ENCODE measurements around the gene TLNRD1.

Gene TLNRD1

DNA sequence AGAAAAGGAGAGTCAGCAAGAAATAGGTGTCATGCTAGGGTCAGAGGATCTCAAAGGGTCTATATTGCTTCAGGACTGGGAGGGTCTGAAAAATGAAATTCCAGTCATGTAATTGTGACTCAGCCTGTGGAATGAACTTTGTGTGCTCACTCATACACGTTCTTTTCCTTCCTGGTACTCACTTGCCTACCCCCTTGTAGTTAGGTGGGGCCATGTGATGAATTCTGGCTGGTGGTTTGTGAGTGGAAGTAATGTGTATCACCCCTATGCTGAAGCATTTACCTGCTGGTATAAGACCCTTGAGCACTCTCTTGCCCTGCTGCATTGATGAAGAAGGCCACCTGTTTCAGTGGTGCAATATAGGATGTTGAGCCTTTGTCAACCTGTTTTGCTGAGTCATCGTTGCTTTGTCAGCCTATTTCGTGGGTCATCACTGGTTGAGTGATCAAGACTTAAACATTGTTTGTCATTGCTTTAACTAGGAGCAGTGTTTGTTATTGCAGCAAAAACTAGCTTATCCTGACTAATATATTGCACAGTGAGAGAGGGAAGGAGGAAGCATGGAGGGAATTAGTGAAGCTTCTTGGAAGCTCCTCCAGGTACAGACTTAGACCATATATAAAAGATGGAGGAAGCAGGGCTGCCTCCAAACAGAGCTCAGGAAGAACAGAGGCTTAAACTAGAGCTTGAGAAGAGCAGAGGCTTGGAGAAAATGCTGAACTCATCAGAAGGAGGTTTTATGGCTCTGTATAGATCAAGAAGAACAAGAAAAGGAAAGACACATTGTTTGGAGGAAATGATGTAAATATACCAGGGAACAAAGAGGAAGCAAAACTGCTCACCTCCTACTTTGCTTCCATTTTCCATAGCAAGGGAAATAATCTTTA lies 28.9 kb downstream of the TLNRD1 start:
- DNase-seq (ENCODE audit: low spot score), result no peak

DNA sequence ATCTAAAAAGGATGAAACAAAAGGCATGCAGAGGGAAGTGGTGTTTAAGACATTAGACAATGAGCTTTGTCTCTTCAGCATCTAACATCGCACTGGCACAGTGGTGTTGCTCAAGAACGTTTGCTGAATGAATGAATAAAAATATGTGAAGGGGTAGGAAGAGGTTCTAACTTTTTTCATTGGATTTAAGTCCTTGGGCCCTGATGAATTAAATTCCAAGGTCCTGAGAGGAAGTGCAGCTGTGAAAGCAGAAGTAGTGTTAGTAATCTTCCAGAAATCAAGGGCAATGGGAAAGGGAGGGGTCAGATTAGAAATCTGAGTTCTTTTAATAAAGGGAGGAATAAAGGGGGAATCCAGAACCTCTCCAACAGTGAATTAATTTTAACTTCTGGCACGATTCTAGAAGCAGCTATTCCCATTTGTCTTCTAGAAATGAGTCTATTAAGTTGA lies 29.6 kb downstream of the TLNRD1 start:
- DNase-seq (ENCODE audit: low spot score), result no peak

DNA sequence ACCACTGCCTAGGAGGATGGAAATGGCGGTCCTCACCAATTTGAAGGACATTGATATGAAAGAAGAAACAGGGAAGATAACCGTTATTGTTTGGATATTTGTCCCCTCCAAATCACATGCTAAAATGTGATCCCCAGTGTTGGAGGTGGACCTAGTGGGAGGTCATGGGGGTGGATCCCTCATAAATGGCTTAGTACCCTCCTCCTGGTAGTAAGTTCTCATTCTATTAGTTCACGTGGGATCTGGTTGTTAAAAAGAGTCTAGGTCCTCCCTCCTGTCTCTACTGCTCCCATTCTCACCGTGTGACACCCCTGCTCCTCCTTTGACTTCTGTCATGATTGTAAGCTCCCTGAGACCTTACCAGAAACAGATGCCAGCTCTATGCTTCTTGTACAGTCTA lies 30.5 kb downstream of the TLNRD1 start:
- no peak for DNase-seq (ENCODE audit: low spot score)

DNA sequence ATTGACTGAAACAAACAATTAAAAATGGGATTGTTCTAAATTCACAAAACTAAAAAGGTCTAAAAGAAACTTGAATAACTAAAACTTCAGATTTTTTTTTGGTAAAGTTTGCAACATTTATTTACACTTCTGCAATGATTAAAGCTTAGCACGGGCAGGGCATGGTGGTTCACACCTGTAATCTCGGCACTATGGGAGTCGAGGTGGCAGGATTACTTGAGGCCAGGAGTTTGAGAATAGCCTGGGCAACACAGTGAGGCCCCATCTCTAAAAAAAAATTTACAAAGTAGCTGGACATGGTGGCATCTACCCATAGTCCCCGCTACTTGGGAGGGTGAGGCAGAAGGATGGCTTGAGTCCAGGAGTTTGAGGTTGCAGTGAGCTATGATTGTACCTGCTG lies 31.6 kb downstream of the TLNRD1 start:
- DNase-seq (ENCODE audit: low spot score), result no peak

DNA sequence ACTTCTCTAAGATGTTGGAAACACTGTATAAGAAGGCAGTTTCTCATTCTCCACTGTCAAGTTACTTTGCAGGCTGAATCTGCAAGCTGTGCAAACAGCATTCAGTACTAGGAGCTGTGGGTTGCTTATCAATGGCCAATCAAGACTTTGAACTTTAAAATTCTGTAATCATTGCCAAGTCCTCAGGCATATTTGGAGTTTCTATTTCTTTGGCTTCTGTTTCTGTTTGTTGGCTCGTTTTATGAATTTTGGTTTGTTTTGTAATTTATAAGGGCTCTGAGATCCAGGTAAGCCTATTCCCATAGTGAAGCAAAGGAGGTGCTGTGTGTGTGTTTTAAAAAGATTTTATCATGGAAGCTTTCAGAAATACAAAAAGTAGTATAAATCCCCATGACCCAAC lies 32.1 kb downstream of the TLNRD1 start:
- no peak for DNase-seq (ENCODE audit: low spot score)

DNA sequence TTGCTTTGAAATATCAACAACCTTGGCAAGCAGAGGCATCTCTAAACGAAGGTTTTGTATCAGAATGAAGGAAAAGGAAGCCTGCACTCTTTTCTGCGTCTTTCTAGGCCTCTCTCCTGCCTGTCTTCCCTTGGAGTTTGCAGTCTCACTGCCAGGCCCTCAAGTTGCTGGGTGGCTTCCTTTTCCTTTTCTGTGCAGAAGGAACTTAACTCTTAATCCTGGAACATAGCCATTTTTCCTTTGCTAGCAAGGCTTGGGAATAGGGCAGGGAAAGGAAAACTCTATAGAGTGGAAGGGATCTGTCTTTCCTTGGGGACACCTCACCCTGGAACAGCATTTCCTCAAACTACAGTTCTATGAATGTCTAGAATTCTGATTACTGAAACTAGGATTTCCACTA lies 32.8 kb downstream of the TLNRD1 start:
- no peak for DNase-seq (ENCODE audit: low spot score)

DNA sequence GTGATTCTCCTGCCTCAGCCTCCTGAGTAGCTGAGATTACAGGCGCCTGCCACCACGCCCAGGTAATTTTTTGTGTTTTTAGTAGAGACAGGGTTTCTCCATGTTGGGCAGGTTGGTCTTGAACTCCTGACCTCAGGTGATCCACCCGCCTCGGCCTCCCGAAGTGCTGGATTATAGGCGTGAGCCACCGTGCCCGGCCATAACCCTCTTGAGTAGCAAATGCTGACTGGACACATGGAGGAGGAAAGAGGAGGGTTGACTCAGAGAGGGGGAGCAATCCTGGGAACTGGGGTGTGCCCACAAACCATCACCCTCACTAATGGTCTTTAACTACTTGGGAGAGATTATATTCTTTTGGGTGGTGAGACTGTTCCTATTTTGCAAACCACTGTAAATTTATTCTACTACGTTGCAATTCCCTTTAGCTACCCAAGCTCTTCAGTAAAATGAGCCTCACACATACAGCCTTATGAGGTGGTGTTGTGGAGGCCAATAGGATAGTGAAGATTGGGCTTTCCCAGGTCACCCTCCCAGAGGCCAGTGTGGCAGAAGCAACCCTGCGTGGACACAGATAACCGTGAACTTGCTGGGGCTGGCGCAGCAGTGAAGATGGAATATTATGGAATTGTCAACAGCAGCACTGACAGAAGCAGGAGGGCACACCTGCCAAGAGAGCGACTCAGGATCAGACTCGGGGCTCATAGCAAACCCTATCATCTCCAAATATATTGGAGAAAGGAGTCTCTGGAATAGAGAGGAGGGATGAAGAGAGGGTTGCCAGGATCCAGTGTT lies 37.4 kb downstream of the TLNRD1 start:
- DNase-seq (ENCODE audit: low spot score), result no peak

DNA sequence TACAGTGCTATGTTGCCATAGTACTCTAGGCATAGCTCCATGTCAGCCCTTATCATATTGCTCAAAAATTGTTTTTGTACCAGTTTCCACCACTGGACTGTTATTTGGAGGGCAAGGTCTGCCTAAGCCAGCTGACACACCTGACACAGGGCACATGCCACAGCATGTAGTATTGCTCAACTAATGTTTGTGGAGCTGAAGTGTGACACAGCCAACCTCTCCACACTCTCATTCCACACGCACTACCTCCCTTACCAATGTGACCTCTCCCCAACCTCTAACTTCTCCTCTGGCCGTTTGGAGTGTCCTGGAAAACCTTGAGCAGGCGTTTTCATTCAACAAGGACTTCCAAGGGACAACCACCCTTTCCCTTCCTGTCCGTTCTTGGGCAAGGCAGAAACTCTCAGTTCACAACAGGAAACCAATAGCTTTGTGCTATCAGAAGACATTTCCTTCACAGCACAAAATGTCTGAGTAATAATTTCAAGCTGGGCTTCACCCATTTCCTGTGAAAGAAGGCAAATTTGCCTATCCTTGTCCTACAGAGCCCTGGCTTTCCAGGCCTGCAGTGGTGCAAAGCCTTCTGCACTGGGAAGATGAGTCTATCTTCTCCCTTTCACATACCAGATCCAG lies 38.4 kb downstream of the TLNRD1 start:
- DNase-seq (ENCODE audit: low spot score), result no peak

DNA sequence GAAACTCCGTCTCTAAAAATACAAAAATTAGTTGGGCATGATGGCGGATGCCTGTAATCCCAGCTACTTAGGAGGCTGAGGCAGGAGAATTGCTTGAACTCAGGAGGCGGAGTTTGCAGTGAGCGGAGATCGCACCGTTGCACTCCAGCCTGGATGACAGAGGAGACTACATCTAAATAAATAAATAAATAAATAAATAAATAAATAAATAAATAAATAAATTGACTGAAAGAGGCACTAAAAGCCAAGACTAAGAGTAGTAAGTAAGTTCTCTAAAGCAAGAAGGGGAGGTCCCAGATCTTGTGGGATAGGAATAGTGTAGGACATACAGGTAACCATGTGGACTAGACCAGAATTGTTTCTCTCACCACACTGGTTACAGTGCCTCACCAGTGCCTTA lies 40.0 kb downstream of the TLNRD1 start:
- DNase-seq (ENCODE audit: low spot score), result no peak

DNA sequence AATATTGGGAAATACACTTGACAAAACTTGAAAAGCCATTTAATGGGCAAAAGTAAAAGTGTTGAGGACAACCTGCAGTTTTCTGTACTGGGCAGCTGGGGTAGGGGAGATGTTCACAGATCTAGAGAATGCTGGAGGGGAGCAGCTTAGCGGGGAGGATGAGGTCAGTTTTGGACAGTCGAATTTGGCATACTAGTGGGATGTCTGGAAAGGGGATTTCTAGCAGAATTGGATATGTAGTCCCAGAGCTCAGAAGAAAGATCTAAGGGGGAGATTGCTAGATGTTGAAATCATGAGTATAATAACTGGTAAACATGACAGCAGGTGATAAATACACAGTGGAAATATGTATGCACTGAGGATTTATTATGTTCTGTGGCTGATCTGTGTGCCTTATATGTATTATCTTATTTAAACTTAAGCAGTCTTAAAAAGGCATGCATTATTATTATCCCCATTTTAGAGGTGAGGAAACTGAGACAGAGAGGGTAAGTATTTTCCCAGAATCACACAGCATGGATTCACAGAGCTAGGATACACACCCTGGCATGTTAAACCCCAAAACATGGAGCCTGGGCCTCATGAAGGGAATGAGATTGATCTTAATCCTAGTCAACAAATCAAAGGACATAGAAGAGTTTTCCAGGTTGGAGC lies 42.7 kb downstream of the TLNRD1 start:
- no peak for DNase-seq (ENCODE audit: low spot score)

DNA sequence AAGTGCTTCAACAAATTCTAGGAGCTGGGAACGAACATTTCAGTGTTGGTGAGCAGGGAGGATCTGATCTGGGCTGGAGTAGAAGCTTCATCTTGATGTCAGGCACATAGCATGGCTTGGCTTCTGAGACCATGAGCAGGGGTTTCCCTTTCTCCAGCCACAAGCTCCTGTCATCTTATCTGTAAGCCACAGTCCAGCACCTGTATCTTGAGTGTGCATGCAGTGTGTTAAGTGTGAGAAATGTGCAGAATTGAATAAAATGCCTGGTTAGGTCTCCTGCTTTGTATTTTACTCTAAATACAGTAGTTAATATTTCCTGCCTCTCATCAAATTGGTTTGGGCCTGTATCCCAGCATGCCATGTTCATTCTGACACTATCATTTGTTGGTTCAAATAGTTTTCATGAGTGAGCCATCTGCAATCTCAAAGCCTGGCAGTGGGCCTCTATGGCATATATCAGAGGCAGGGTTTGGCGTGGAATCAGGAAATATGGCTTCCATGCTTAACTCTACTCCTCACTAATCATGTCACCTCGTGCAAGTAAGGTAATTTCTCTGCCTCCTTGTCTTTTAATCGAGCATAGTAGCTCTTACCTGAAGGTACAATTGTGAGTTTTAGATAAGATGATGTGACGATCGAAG lies 43.3 kb downstream of the TLNRD1 start:
- DNase-seq (ENCODE audit: low spot score), result no peak

DNA sequence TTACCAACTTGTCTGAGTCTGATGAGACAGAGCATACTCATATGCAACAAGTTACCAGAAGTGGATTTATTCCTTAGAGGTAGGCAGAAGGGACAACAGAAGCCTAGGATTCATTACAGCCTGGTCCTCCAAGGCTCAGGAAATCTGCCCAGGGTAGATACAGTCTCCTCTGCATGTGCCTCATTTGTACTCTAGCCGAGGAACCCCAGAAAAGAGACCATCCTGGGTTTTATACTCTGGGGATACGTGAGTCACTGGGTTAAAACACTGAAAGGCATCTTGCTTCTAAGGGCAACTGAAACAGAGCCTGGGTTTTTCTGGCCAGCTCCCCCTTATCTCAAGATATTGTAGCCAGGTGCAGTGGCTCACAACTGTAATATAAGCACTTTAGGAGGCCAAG lies 45.6 kb downstream of the TLNRD1 start:
- DNase-seq (ENCODE audit: low spot score), result no peak

DNA sequence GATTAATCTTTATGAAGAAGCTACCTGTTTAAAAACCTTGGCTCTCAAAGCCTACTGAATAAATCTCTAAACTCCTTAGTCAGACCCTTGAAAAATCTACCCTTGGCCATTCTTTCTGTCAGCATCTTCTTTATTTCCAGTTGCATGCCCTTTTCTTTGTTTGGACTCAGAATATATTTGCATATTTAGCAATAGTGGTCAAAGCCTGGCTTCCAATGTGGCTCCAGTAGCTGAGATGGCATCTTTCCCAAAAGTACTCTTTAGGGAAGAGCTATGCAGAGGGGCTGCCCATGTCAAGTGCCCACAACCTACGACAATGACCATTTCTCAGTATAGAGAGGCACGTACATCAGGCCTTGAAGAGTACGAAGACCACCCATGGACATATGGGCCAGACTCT lies 47.2 kb downstream of the TLNRD1 start:
- no peak for DNase-seq (ENCODE audit: low spot score)

DNA sequence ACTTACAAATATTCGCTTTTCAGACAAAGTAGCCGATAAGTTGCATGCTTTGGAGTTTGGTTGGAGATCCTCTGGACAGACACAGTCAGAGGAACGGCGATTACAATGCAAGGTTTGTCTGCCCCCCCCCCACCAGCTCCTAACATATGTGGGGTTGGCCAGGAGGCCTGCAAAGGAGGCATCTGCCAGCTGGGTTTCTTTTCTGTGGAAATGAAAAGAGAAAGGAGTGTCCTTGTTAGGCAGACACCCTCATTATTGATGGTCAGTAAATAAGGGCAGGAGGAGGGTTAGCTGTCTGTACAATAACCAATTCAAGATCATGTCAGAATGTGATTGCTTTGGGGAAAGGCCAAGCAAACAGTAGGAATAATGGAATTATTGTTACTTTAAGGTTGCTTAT lies 49.1 kb downstream of the TLNRD1 start:
- DNase-seq (ENCODE audit: low spot score), result no peak

DNA sequence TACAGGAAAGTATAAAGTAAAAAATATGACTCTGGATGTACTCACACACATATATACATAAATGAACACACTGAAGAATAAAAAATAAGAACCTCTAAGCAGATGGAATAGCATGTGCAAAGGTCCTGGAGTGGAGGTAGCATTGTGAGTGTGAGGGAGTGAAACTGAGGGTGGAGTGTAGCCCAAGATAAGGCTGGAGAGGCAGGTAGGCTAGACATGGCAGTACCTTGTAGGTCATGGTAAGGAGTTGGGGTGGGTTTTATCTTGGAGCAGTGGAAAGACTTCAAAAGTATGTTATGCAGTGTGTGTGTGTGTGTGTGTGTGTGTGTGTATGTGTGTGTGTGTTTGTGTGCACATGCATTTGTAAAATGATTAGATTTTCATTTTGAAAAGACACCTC lies 49.5 kb downstream of the TLNRD1 start:
- no peak for DNase-seq (ENCODE audit: low spot score)

DNA sequence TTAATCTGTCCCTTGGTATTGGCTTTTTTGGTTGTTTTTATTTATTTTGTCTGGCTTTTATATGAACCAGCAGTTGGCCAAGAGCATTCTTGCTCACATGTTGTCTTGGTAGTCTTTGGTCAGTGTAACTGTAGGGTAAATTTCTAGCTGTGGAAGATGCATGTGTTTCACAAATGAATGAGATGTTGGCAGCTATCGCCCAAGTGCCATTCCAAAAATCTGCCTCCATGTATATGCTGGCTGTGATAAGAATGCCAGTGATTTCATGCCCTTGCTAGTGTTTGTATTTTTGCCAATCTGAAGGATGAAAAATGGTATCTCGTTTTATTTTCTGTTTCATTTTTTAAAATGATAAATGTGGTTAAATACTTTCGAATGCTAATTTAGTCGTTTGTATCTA lies 50.1 kb downstream of the TLNRD1 start:
- DNase-seq (ENCODE audit: low spot score), result no peak

DNA sequence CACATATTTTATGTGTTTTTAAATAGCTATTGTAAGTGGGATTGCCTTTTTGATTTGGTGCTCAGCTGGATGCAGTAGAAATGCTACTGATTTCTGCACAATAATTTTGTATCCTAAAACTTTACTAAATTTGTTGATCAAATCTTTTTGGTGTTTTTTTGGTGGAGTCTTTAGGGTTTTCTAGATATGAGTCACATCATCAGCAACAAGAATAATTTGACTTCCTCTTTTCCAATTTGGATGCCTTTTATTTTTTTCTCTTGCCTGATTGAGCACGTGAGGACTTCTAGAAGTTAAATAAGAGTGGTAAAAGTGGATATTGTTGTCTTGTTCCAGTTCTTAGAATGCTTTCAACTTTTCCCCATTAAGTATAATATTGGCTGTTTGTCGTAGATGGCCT lies 51.3 kb downstream of the TLNRD1 start:
- no peak for DNase-seq (ENCODE audit: low spot score)

DNA sequence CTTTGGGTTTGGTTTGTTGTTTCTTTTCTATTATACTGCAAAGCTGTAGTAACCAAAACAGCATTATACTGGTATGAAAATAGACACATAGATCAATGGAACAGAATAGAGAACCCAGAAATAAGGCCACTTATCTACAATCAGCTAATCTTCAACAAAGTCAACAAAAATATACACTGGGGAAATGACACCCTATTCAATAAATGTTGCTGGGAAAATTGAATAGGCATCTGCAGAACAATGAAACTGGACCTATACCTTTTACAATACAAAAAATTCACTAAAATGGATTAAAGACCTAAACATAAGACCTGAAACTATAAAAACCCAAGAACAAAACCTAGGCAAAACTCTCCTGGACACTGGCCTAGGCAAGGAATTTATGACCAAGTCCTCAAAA lies 52.9 kb downstream of the TLNRD1 start:
- DNase-seq (ENCODE audit: low spot score), result no peak

DNA sequence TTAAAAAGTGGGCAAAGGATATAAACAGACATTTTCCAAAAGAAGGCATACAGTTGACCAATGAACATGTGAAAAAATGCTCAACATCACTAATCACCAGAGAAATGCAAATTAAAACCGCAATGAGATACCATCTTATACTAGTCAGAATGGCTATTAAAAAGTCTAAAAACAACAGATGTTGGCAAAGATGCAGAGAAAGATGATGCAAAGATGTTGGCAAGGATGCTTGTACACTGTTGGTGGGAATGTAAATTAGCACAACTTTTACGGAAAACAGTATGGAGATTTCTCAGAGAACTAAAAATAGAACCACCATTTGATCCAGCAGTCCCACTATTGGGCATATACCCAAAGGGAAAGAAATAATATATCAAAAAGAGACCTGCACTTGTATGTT lies 53.5 kb downstream of the TLNRD1 start:
- DNase-seq (ENCODE audit: low spot score), result no peak
